Fibroblast of lung (primary cell): ENCODE measurements around the gene PXMP4. TPM values are rescaled to one million over a fixed set of nuclear protein-coding genes. Genes with fewer than 3 reads are reported as not detected.

ENCODE experiments used
- DNase-seq, 2 donors: peaks; one replicate each; pipeline versions ENCODE4 v3.0.0 to v3.0.0-alpha.2; 2010; ENCODE audit warnings: low read depth in 2 of 2
- H2AFZ ChIP-seq: 2 replicates; pipeline ENCODE4 v1.5.1; 2012; ENCODE audit warnings: low read length, control low read depth, inconsistent platforms
- H3K27ac ChIP-seq: 2 replicates; pipeline ENCODE4 v1.5.1; 2011; ENCODE audit warnings: low read length, control low read depth; ENCODE audit not compliant: insufficient read depth
- H3K27me3 ChIP-seq: 2 replicates; pipeline ENCODE4 v1.5.1; 2011; ENCODE audit warnings: mild to moderate bottlenecking, low read length; ENCODE audit not compliant: control insufficient read depth, insufficient read depth
- H3K36me3 ChIP-seq: 2 replicates; pipeline ENCODE4 v1.5.1; 2011; ENCODE audit warnings: low read length; ENCODE audit not compliant: control insufficient read depth, insufficient read depth
- H3K4me1 ChIP-seq: 2 replicates; pipeline ENCODE4 v1.5.1; 2011; ENCODE audit warnings: low read length; ENCODE audit not compliant: control insufficient read depth, insufficient read depth; ENCODE audit errors: extremely low read depth
- H3K4me2 ChIP-seq: 2 replicates; pipeline ENCODE4 v1.5.1; 2011; ENCODE audit warnings: low read length, control low read depth; ENCODE audit not compliant: insufficient read depth; ENCODE audit errors: extremely low read depth
- H3K4me3 ChIP-seq, 4 experiments: fragments of 200-600 bp in 1 of 4; sonication (generic) in 1 of 4; replicated peaks in 1 of 4; 2 replicates each; pipeline ENCODE4 v1.5.1; 2011 to 2016; ENCODE audit warnings: low read length in 4 of 4, low read depth in 3 of 4, mild to moderate bottlenecking in 3 of 4, control low read depth in 2 of 4, inconsistent platforms in 1 of 4, mixed read lengths in 1 of 4; ENCODE audit not compliant: insufficient read depth in 1 of 4; ENCODE audit errors: control extremely low read depth in 1 of 4
- H3K79me2 ChIP-seq: 2 replicates; pipeline ENCODE4 v1.5.1; 2012; ENCODE audit warnings: mild to moderate bottlenecking, low read length, inconsistent platforms; ENCODE audit not compliant: control insufficient read depth, insufficient read depth
- H3K9ac ChIP-seq: 2 replicates; pipeline ENCODE4 v1.5.1; 2011; ENCODE audit warnings: mild to moderate bottlenecking, low read length, control low read depth; ENCODE audit not compliant: insufficient read depth
- H3K9me3 ChIP-seq: 2 replicates; pipeline ENCODE4 v1.5.1; 2012; ENCODE audit warnings: low read depth, low read length; ENCODE audit not compliant: control insufficient read depth, insufficient read depth
- H4K20me1 ChIP-seq: 2 replicates; pipeline ENCODE4 v1.5.1; 2011; ENCODE audit warnings: low read length; ENCODE audit not compliant: control insufficient read depth, insufficient read depth; ENCODE audit errors: extremely low read depth
- EZH2 ChIP-seq: IDR thresholded peaks from 2 replicates; pipeline ENCODE4 v1.5.1; 2012; ENCODE audit warnings: low read length, control low read depth, mild to moderate bottlenecking; ENCODE audit errors: missing control alignments
- polyA plus RNA-seq, 2 donors: library from polyadenylated mRNA; depleted of rRNA in 1 of 2; stranded (reverse) in 1 of 2; unstranded in 1 of 2; fragments of >200 nt; gene quantifications; 2 replicates each; pipeline ENCODE4 v1.2.1, GENCODE V29; 2011 to 2012; ENCODE audit warnings: missing spikeins in 1 of 2
- total RNA-seq: library from RNA; depleted of rRNA; stranded (reverse); fragments of >200 nt; gene quantifications from 2 replicates; pipeline ENCODE4 v1.2.1, GENCODE V29; 2014
- TF ChIP-seq, protein P1 (sequence below), 2 donors: IDR thresholded peaks in 1 of 2; conservative IDR thresholded peaks in 1 of 2; 1 replicate in 1 of 2; 2 replicates in 1 of 2; pipeline ENCODE4 v1.5.1; 2011 to 2012; ENCODE audit warnings: low read length in 2 of 2, control low read depth in 1 of 2, inconsistent platforms in 1 of 2, low read depth in 1 of 2, mild to moderate bottlenecking in 1 of 2

PXMP4 gene
- total and polyA plus RNA-seq, 2 donors (not counting 1 experiment from before 2014, with no cell fraction given), result 4.1 to 6.3 TPM

GRCh38 chr20:33716498-33716897 is 3.6 kb downstream of the PXMP4 start:
- H4K20me1 ChIP-seq, result no peaks in the 10 kb centered on the region
- peaks cover 2% of the 10 kb centered on the region for H3K36me3 ChIP-seq
- H3K9ac ChIP-seq, result no peak overlapping the region
- no peaks in the 10 kb centered on the region for H3K9me3 ChIP-seq
- peaks cover 1% of the 10 kb centered on the region for H3K79me2 ChIP-seq
- no peak overlapping the region for H3K4me2 ChIP-seq
- no peak overlapping the region for H3K4me3 ChIP-seq
- DNase-seq, result no peak
- H3K27ac ChIP-seq, result no peak overlapping the region
- no peaks in the 10 kb centered on the region for H3K27me3 ChIP-seq
- peaks cover 6% of the 10 kb centered on the region for H3K4me1 ChIP-seq
- no peak for TF ChIP-seq EZH2
- TF ChIP-seq, protein P1, sequence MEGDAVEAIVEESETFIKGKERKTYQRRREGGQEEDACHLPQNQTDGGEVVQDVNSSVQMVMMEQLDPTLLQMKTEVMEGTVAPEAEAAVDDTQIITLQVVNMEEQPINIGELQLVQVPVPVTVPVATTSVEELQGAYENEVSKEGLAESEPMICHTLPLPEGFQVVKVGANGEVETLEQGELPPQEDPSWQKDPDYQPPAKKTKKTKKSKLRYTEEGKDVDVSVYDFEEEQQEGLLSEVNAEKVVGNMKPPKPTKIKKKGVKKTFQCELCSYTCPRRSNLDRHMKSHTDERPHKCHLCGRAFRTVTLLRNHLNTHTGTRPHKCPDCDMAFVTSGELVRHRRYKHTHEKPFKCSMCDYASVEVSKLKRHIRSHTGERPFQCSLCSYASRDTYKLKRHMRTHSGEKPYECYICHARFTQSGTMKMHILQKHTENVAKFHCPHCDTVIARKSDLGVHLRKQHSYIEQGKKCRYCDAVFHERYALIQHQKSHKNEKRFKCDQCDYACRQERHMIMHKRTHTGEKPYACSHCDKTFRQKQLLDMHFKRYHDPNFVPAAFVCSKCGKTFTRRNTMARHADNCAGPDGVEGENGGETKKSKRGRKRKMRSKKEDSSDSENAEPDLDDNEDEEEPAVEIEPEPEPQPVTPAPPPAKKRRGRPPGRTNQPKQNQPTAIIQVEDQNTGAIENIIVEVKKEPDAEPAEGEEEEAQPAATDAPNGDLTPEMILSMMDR (conservative IDR thresholded peaks at IDR 0.05 in 1 of 2, IDR thresholded peaks at IDR 0.05 in 1 of 2; ENCODE audit: low read depth in 1 of 2, low read length in 2 of 2), result no peak
- no peak overlapping the region for H2AFZ ChIP-seq

- H4K20me1 ChIP-seq, result no peaks in the 10 kb centered on the region
- H3K4me2 ChIP-seq, result no peak overlapping the region
- DNase-seq, result no peak
- H3K79me2 ChIP-seq, result no peaks in the 10 kb centered on the region
- TF ChIP-seq, protein P1 (conservative IDR thresholded peaks at IDR 0.05 in 1 of 2, IDR thresholded peaks at IDR 0.05 in 1 of 2; ENCODE audit: low read depth in 1 of 2, low read length in 2 of 2), result no peak
- no peak for TF ChIP-seq EZH2
- H3K4me1 ChIP-seq, result peaks cover 3% of the 10 kb centered on the region
- no peaks in the 10 kb centered on the region for H3K9me3 ChIP-seq
- no peak overlapping the region for H3K9ac ChIP-seq
- H3K36me3 ChIP-seq, result peaks cover 2% of the 10 kb centered on the region
- H3K27ac ChIP-seq, result no peak overlapping the region
- no peaks in the 10 kb centered on the region for H3K27me3 ChIP-seq
- H2AFZ ChIP-seq, result no peak overlapping the region
- H3K4me3 ChIP-seq, result no peak overlapping the region
Measured at GRCh38 chr20:33713865-33714367, 6.2 kb downstream of the PXMP4 start.

DNA sequence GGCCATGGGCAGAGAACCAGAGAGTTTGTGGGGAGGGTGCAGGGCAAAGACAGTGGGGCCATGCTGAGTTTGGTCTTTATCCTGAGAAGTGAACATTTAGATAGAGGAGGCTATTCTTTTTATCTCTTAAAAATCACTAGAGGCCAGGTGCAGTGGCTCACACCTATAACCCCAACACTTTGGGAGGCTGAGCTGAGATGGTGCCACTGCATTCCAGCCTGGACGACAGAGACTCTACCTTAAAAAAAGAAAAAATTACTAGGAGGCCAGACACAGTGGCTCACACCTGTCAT is 8.7 kb downstream of the PXMP4 start:
- H2AFZ ChIP-seq, result no peak overlapping the region
- no peak overlapping the region for H3K4me2 ChIP-seq
- H3K27ac ChIP-seq, result no peak overlapping the region
- H4K20me1 ChIP-seq, result no peaks in the 10 kb centered on the region
- no peaks in the 10 kb centered on the region for H3K27me3 ChIP-seq
- H3K4me1 ChIP-seq, result peaks cover 3% of the 10 kb centered on the region
- DNase-seq, result no peak
- no peak overlapping the region for H3K4me3 ChIP-seq
- peaks cover 2% of the 10 kb centered on the region for H3K36me3 ChIP-seq
- H3K9ac ChIP-seq, result no peak overlapping the region
- H3K79me2 ChIP-seq, result no peaks in the 10 kb centered on the region
- TF ChIP-seq, protein P1 (conservative IDR thresholded peaks at IDR 0.05 in 1 of 2, IDR thresholded peaks at IDR 0.05 in 1 of 2; ENCODE audit: low read depth in 1 of 2, low read length in 2 of 2), result no peak
- TF ChIP-seq EZH2, result no peak
- no peaks in the 10 kb centered on the region for H3K9me3 ChIP-seq
